Activated naive CD4-positive, alpha-beta T cell treated with Interleukin-2 at 50 U/mL for 16 hours (primary cell): ENCODE results near the gene ZFP1.
"Not testable (repeated sequence)": the region's sequence is repeated elsewhere in the genome, so short reads cannot be mapped to it uniquely, and the experiment has no call there.

Source experiments
- DNase-seq: peaks from one replicate; pipeline ENCODE4 v3.0.0-alpha.2; 2020

Gene ZFP1

DNA sequence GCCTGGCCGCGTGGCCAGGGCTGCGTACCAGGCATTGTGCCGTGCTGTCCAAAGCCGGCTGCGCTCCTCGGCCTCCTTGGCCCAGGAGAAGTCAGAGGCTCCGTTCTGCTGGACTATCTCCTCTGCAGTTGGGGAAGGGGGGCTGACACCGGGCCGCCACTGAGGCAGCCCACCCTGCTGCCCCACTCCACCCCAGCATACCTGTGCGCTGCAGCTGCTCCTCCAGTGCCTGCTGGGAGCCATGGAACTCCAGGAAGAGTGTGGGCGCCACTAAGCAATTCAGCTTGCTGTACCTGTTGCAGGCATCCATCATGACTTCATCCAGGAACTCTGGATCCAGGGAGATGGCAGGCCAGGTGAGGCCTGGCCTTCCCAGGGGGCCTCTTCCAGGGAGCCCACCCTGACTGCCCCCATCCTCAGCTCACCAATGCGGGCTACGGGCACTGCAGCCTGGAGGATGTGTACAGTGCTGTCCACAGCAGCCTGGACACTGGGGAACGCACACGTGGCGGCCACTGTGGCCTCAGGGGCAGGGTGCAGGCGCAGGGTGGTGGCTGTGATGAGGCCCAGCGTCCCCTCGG lies 34.7 kb upstream of the ZFP1 start:
- no peak for DNase-seq

DNA sequence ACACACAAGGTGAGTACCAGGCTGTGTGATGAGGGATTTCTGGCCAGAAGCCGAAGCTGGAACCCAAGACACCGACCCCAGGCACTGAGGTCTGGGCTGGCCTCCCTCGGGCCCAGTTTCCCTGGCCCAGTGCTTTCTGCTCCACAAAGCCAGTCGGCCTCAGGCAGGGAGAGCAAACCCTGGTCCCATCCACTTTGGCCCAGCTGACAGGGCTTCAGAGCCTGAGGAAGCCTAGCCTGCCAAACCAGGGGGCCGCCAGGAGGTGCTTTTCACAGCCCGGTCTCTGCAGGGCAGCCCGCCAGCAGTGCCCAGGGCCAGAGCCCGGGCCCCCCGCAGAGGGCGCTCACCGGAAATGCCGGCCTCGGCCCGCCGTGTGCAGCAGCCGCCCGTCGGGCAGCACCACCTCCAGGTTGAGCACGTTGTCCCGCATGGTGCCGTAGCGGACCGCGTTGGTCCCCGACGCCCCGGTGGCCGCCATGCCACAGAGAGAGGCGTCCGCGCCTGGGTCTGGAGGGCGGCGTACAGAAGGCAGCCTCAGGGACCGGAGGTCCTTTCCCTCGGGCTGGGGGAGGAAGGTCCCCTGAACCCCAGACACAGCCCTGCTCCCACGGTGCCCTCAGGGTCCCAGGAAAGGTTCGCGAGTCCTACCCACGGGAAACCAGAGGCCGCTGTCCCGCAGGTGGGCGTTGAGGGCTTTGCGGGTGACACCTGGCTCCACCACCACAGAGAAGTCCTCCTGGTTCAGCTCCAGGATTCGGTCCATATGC lies 34.0 kb upstream of the ZFP1 start:
- DNase-seq = no peak

DNA sequence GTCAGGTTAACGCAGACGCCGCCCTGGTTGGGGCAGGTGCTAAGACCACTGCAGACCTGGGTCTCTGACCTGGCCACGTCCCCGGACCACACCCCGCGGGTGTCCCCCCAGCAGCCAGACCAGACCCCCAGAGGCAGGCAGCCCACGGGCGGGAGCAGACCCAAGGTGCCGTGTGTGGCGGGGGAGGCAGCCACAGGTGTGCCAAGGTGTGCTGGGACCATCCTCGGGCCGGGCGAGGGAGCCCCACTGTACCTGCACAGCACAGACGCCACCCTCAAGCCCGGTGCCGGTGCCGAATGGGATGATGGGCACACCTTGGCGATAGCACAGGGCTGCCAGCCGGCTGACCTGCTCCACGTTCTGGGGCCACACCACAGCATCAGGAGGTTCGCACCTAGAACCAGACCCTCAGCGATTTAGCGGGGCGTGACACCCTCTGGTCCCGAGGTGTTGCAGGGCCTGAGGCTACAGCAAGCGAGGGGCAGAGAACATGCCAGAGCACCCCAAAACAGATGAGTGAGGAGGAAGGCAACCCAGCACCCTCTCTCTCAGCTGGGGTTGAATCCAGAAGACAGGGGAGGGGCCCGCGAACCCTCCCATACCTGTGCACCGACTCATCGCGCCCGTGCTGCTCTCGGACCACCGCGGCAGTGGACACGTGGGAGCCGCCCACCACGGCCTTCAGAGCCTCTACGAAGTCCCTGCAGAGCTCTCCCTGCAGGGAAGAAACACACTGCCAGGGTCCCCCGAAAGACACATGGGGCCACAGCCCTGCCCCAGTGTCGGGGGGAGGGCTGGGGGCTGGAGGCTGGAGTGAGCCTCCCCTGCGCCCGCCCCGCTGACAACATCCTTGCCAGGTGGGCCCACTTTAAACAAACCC lies 33.1 kb upstream of the ZFP1 start:
- no peak for DNase-seq

DNA sequence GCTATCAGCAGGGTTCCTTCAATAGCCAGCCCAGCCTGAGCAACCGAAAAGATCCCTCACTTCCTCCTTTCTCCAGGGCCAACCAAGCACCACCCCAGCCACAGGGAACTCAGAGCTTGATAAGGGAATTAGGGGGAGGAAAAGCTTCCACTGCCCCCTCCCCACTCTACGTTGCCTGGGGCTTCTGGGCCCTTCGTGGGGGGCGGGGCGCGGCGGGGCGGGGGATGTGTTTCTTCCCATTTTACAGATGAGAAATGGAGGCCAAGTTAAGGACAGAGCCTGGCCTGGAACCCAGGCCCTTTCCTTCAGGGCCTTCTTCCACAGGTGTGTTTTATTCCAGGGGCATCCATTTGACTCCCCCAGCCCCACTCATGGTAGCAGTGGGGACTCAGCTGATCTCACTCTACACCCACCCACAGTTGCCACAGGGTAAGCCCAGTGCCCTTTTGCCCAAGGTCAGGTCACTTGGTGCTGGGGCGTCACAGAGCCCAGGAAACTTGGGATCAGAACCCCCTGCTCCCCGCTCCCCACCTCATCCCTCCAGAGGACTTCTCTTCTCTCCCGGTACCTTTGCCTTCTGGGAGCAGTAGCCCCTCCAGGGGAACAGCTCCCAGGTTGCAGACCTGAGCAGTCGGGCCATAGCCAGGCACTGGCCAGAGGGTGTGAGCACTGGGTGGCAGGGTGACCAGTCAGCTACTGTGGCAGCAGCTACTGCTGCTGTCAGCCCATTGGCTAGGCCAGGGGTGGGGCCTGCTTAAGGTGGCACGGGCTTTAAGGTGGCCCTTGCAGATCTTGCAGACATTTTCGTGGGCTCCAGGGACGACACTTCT lies 32.0 kb upstream of the ZFP1 start, which contains the start of gene LDHD:
Gene LDHD (minus strand): TSS at position 700 of the 830 bp plus-strand sequence. CDS start 60 bp downstream, at position 640.
- no peak for DNase-seq

DNA sequence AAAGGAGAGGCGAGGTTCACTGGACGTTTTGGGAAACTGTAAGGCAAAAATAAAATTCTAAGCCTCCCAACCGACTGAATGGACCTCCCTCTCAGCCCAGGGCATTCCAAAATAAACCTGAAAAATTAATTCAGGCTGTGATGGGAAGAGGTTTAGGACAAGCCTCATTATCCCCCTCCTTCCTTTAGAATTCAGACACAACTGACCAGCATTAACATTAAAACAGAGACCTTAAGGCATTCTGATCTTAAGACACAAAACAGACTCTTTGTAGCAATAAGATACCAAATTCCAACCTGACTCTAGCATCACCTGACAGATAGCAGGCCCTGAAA lies 31.4 kb upstream of the ZFP1 start:
- no peak for DNase-seq

DNA sequence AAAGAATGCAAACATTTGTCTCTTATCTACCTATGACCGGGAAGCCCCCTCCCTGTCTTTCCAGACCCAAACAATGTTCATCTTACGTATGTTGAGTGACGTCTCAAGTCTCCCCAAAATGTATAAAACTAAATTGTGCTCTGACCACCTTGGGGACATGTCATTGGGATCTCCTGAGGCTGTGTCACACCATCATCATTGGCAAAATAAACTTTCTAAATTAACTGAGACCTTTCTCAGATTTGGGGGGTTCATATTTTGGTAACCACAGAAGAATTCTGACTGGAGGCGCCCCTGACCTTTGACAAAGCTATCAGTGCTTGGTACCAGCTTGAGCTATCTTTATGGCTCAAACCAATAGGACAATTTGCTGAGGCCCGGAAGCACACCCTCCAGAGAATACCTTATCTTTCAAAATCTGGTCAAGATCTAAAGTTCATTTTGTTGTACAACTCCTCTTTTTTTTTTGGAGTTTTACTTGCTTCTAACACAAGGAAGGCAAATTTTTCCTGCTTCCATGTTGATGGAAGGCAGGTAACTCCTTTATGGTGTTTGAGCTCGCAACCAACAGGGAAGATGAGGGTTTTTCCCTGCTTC lies 29.3 kb upstream of the ZFP1 start:
- DNase-seq = no peak

DNA sequence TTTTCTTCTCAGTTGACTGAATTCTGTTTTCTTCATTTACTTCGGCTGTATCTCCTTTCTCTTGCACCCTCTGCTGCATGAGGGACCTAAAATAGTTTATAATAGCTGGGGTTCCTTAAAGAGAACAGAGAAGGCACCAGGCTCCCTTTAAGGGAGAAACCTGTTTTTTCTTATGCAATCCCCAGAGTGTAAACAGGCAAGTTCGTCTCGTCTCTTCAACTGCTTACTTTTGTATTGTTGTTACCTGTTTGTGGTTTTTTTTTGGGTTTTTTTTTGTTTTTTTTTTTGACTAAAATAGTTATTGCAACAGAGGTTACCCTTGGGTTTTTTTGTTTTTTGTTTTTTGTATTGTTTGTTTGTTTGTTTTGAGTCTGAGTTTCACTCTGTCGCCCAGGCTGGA lies 28.1 kb upstream of the ZFP1 start:
- no peak for DNase-seq

DNA sequence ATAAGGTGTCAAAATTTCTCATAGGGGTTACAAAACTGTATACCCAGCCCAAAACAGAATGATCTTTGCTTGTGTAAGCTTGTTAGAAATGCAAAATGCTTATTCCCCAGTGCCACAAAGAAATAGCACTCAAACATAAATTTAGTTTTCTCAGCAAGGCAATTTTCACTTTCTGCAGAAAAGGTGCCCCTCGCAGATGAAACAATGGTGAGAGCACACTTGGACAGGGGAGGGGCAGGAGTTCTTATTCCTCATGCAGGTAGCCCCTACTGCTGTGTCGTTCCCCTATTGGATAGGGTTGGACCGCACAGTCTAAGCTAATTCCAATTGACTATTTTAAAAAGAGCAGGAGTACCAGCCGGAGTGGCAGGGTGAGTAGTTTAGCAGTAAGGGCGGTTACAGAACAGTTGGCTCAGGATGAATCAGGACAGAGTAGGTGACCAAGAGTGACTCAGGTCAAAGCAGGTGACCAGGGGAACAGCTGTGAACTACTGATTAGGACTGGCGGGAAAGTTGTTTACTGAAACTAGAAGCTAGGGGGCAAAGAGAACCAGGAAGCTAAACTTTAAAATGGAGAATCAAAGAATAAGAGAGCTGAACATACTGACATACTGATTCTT lies 26.3 kb upstream of the ZFP1 start:
- no peak for DNase-seq

DNA sequence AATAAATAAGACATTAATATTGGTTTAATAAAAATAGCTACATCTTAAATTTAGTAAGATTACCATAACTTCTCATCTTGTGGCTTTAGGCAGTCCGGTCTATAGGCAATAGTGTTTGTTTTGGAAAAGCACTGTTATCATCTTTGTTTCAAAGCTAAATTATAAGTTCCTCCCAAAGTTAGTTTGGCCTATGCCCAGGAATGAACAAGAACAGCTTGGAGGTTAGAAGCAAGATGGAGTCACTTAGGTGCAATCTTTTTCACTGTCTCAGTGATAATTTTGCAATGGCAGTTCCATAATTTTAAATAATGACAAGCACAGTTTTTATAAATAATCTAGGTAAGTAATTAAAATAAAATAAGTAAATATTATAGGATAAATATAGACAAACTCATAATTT lies 25.7 kb upstream of the ZFP1 start:
- no peak for DNase-seq

DNA sequence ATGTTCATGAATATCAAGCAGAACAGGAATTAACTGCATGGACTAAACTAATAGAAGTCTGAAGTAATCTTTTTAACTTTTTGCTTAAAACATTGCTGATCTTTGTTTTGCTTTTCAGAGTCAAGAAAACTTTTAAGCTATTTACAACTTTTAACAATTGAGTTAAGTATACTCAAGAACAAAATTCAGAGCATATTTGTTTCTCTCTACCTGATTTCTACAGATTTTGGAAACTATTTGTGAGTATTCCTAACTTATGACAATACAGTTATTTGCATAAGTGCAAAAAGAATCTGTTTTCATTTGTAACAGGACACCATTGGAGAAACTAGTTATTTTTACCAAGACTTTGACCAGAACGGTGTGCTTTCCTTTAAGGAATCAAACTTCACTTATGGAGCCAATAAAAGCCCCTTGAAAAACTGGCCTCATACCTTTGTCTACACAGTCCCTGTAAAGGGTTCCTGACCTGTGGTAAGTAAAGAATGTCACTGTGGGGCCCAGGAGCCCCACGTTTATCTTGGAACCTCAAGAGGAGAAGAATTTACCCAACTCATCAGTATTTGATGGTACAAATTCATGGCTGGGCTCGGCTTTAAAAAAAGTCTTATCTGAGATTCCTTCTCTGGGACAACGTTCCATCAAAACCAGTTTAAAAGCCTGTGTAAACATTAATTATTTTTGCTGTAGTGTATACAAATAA lies 20.5 kb upstream of the ZFP1 start:
- DNase-seq = no peak

DNA sequence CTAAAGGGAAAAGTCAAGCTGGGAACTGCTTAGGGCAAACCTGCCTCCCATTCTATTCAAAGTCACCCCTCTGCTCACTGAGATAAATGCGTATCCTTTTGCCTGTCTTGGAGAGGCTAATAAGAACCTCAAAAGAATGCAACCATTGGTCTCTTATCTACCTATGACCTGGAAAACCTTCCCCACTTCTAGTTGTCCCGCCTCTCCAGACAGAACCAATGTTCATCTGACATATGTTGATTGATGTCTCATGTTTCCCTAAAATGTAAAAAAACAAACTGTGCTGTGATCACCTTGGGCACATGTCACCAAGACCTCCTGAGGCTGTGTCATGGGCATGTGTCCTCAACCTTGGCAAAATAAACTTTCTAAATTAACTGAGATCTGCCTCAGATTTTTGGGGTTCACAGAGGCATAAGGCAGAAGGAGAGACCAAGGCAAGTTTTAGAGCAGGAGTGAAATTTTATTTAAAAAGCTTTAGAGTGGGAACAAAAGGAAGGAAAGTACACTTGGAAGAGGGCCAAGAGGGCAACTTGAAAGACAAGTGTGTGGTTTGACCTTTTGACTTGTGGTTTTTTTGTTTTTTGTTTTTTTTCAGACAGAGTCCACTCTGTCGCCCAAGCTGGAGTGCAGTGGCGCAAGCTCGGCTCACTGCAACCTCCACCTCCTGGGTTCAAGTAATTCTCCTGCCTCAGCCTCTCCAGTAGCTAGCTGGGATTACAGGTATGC lies 18.7 kb upstream of the ZFP1 start:
- DNase-seq = not testable (repeated sequence)

DNA sequence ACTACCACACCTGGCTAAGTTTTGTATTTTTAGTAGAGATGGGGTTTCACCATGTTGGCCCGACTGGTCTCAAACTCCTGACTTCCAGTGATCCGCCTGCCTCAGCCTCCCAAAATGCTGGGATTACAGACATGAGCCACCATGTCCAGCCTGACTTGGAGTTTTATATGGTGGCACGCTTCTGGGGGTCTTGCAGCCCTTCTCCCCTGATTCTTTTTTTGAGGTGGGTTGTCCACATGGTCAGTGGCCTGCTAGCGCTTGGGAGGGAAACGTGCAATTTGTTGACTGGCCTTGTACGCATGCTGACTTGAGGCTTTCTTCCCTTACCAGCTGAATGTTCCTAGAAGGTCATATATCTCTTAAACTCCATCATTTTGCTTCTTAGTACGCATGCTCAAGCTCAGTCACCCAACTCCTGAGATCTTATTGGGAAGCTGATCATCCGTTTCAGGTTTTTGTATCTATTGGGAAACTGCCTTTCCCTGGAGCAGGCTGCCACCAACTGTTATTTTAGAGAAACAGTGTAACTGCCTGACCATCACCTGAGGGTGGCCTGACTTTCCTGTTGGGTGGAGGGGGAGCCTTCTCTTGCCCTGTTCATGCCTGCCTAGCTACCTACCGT lies 18.1 kb upstream of the ZFP1 start:
- no peak for DNase-seq

DNA sequence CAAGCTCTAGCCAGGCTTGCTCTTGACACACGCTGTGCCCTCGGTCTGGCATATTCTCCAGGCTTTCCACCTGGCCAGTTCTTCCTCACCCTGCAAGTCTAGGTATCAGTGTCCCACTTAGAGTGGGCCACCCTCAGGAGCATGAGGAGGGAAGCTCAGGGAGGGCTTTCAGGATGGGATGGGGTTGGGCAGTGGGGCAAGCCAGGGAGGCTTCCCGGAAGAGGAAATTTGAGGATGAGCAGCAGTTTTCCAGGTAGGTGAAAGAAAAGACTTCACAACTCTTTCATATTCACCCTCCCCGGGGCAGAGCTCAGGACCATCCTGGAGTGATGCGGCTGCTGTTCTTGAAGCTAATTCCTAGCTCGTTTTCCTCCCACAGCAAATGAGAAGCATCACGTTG lies 17.2 kb upstream of the ZFP1 start:
- DNase-seq = no peak

DNA sequence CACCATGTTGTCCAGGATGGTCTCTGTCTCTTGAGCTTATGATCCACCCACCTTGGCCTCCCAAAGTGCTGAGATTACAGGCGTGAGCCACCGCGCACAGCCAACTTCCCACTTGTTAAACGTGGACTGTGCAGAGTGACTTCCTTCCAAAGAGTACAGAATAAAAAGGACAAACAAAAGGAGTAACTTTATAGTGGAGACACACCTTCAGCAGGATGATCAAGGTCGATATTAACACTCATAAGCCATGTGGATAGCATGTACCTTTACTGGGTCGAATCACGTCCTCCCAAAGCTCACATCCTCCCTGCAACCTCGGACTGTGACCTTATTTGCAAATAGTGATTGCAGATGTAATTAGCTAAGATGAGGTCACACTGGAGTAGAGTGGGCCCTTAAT lies 10.1 kb upstream of the ZFP1 start:
- DNase-seq = no peak

DNA sequence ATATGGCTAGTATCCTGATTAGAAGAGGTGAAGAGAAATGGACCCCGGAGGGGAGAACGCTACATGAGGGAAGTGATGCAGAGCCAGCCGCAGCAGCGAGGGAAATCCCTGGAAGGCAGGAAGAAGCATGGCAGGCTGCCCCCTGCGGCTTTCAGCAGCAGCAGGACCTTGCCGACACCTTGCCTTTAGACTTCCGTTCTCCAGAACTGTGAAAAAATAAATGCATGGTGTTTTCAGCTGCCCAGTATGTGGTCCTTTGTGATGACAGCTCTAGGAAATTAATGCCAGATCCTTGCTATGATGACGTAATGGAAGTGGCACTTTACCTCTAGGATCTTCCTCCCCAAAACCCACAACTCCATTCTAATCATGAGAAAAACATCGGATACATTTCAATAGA lies 9.7 kb upstream of the ZFP1 start:
- DNase-seq = no peak

DNA sequence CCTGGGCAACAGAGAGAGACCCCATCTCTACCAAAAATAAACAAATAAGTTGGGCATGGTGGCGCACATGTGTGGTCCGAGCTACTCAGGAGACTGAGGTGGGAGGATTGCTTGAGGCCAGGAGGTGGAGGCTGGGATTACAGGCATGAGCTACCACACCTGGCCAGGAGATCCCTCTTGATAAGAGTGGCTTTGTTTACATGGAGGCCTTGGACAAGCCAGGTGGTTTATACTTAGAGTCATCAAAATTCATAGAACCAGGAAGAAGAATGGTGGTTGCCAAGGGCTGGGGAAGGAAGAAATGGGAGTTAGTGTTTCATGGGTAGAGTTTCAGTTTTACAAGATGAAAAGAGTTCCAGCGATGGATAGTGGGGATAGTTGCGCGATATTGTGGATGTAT lies 8.8 kb upstream of the ZFP1 start:
- DNase-seq = no peak

DNA sequence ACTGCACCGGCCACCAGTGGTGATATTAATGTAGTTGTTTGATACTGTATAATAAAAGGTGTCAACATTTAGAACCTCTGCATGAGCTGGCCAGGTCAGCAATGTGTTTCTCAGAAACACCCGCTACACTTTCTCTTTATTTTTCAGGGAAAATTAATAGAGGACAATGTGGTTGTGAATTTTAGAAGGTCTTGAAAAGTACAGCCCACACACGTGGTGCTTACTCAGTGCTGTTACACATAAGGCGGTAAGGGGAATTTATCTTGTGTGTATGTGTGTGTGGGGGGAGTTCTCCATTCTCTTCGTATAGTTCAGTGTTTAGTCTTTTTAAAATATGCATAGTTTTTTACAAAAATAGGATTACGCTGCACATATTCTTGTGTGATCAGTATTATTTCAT lies 4.4 kb upstream of the ZFP1 start:
- DNase-seq = no peak

DNA sequence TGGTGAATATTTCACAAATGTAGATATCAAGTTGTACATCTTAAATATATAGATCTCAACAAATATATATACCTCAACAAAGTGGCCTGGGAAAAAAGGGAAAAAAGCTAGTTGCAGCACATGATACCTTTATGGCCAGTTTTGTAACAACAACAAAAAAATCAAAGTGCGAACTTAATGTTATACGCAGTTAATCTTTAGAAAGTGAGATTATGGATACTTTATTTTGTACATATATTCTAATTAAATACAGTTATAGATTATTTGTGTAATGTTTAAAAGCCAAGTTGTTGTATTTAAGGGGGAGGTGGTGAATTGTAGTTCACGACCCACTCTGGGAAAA lies 385 bp upstream of the ZFP1 start:
- no peak for DNase-seq

DNA sequence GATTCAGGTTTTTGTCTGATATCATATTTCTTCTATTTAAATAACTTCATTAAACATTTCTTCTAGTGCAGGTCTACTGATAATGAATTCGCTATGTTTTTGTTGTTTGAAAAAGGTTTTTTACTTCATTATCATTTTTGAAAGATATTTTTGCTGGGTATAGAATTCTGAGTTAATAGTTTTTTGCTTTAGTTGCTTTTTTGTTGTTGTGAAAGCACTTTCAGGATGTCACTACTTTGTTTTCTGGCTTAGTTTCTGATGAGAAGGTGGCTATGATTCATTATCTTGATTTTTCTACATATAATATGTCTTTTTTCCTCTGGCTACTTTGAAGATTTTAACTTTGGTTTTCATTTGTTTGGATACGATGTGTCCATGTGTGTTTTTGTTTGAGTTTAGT lies 3.5 kb downstream of the ZFP1 start:
- DNase-seq = no peak

DNA sequence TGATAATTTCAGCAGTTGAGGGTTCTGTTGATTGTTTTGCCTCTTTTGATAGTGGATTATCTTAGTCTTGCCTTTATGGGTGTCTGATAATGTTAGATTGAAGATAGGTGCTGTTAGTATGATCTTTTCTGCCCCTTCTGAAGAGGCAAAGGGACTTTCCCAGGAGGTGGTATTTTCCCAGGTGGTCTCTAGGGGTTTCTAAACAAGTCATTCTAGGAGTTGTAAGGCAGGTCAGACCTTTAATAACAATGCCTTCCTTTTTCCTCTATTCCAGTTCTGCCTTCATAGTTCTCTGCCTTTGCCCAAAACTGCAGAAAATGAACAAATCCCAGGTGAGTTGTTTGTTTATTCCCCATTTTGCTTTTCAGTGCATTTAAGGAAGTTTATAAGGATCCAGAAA lies 4.3 kb downstream of the ZFP1 start:
- no peak for DNase-seq

DNA sequence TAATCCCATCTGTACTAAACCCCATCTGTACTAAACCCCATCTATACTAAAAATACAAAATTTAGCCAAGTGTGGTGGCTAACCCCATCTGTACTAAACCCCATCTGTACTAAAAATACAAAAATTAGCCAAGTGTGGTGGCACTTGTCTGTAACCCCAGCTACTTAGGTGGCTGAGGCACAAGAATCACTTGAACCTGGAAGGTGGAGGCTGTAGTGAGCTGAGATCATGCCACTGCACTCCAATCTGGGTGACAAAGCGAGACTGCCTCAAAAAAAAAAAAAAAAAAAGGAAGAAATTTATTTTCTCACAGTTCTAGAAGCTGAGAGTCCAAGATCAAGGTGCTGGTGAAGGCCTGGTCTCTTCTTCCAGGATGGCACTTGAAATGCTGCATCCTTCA lies 12.1 kb downstream of the ZFP1 start:
- no peak for DNase-seq
